NK-92 treated with Interleukin-12 subunit alpha and Interleukin-12 subunit beta, amount 100 ng/mL, for 24 hours (cell line): ENCODE measurements around the gene SNAPC5.
A peak's percentile ranks its signal among the peaks of the same experiment; 100 is the strongest.
"Not testable (repeated sequence)": the region's sequence is repeated elsewhere in the genome, so short reads cannot be mapped to it uniquely, and the experiment has no call there.

Experiments
- DNase-seq: peaks from one replicate; lab custom pipeline; 2025; lab: John Stamatoyannopoulos, UW

SNAPC5 gene

GRCh38 chr15:66497502-66498455 is at the start of gene SNAPC5:
Gene SNAPC5 (minus strand): TSS chr15:66497762. CDS start chr15:66497731, 31 bp downstream.
- DNase-seq, result peak; percentile 97

GRCh38 chr15:66545255-66545654 is 47.7 kb upstream of the SNAPC5 start:
- DNase-seq, result no peak

- no peak for DNase-seq
Observed at GRCh38 chr15:66542896-66543295, 45.3 kb upstream of the SNAPC5 start.

GRCh38 chr15:66535056-66535455 is 37.5 kb upstream of the SNAPC5 start:
- no peak for DNase-seq

GRCh38 chr15:66524838-66525237 is 27.3 kb upstream of the SNAPC5 start:
- no peak for DNase-seq

GRCh38 chr15:66523926-66524325 is 26.4 kb upstream of the SNAPC5 start:
- no peak for DNase-seq

- DNase-seq, result no peak
Observed at GRCh38 chr15:66515901-66516322, 18.4 kb upstream of the SNAPC5 start.

GRCh38 chr15:66514586-66514985 is 17.0 kb upstream of the SNAPC5 start:
- no peak for DNase-seq

- DNase-seq, result no peak
Observed at GRCh38 chr15:66508293-66508883, 10.8 kb upstream of the SNAPC5 start.

- no peak for DNase-seq
Observed at GRCh38 chr15:66505818-66506217, 8.3 kb upstream of the SNAPC5 start.

GRCh38 chr15:66505430-66505811 is 7.9 kb upstream of the SNAPC5 start:
- no peak for DNase-seq

- DNase-seq, result peak; percentile 84
Observed at GRCh38 chr15:66504563-66505429, 7.2 kb upstream of the SNAPC5 start, which contains the start of the genes RPL4 and ZWILCH. Gene RPL4 (minus strand): TSS chr15:66504855. CDS start chr15:66504790, 65 bp downstream. Gene ZWILCH (plus strand): TSS chr15:66505326. CDS start chr15:66505339, 13 bp downstream.

- DNase-seq, result no peak
Observed at GRCh38 chr15:66503780-66504562, 6.4 kb upstream of the SNAPC5 start.

GRCh38 chr15:66503041-66503648 is 5.6 kb upstream of the SNAPC5 start:
- DNase-seq, result not testable (repeated sequence)

GRCh38 chr15:66502491-66502890 is 4.9 kb upstream of the SNAPC5 start:
- no peak for DNase-seq

GRCh38 chr15:66500346-66500745 is 2.8 kb upstream of the SNAPC5 start:
- not testable (repeated sequence) for DNase-seq

- DNase-seq, result no peak
Observed at GRCh38 chr15:66498501-66499386, 1.2 kb upstream of the SNAPC5 start.

GRCh38 chr15:66496951-66497501 is 536 bp downstream of the SNAPC5 start:
- no peak for DNase-seq

GRCh38 chr15:66494262-66494661 is 3.3 kb downstream of the SNAPC5 start:
- no peak for DNase-seq
